Keratinocyte (primary cell): ENCODE results near the gene PCID2. TPM values are rescaled to one million over a fixed set of nuclear protein-coding genes. Genes with fewer than 3 reads are reported as not detected.

ENCODE experiments used
- DNase-seq: peaks from one replicate; pipeline ENCODE4 v3.0.0-alpha.2; 2011; ENCODE audit warnings: low read depth, missing footprints, low spot score
- FAIRE-seq: peaks from 2 replicates; lab custom pipeline; 2011; peaks lifted over from hg19 to GRCh38; lab: Jason Lieb, UNC
- H2AFZ ChIP-seq: 2 replicates; pipeline ENCODE4 v1.6.0; 2012; ENCODE audit warnings: low read length, control low read depth, inconsistent platforms; ENCODE audit not compliant: control insufficient read depth
- H3K27ac ChIP-seq: 2 replicates; pipeline ENCODE4 v1.5.1; 2011; ENCODE audit warnings: low read length; ENCODE audit not compliant: control insufficient read depth, insufficient read depth
- H3K27me3 ChIP-seq: 3 replicates; pipeline ENCODE4 v1.6.0; 2011; ENCODE audit warnings: low read length; ENCODE audit not compliant: control insufficient read depth, insufficient read depth; ENCODE audit errors: extremely low read depth
- H3K36me3 ChIP-seq, 2 experiments: 2 replicates in 1 of 2; 3 replicates in 1 of 2; pipeline ENCODE4 v1.5.1; 2011; ENCODE audit warnings: low read length in 2 of 2, mild to moderate bottlenecking in 1 of 2; ENCODE audit not compliant: control insufficient read depth in 2 of 2, insufficient read depth in 2 of 2; ENCODE audit errors: extremely low read depth in 1 of 2
- H3K4me1 ChIP-seq: 3 replicates; pipeline ENCODE4 v1.5.1; 2011; ENCODE audit warnings: low read length; ENCODE audit not compliant: control insufficient read depth, insufficient read depth; ENCODE audit errors: extremely low read depth
- H3K4me2 ChIP-seq: 3 replicates; pipeline ENCODE4 v1.6.0; 2011; ENCODE audit warnings: low read depth, low read length; ENCODE audit not compliant: control insufficient read depth, insufficient read depth; ENCODE audit errors: extremely low read depth
- H3K4me3 ChIP-seq, 3 experiments: fragments of 200-600 bp in 1 of 3; sonication (generic) in 1 of 3; 2 replicates in 2 of 3; 3 replicates in 1 of 3; pipeline ENCODE4 v1.5.1; 2011 to 2016; ENCODE audit warnings: low read length in 3 of 3, mild to moderate bottlenecking in 3 of 3, control low read depth in 2 of 3, inconsistent platforms in 1 of 3, low read depth in 1 of 3, mixed read lengths in 1 of 3, mixed run types in 1 of 3, moderate library complexity in 1 of 3; ENCODE audit not compliant: control insufficient read depth in 2 of 3, insufficient read depth in 2 of 3; ENCODE audit errors: extremely low read depth in 1 of 3
- H3K79me2 ChIP-seq: 2 replicates; pipeline ENCODE4 v1.6.0; 2012; ENCODE audit warnings: low read length; ENCODE audit not compliant: control insufficient read depth, insufficient read depth
- H3K9ac ChIP-seq: 3 replicates; pipeline ENCODE4 v1.6.0; 2011; ENCODE audit warnings: low read length; ENCODE audit not compliant: control insufficient read depth, insufficient read depth; ENCODE audit errors: extremely low read depth
- H3K9me1 ChIP-seq: 3 replicates; pipeline ENCODE4 v1.6.0; 2011; ENCODE audit warnings: low read length; ENCODE audit not compliant: control insufficient read depth, insufficient read depth; ENCODE audit errors: extremely low read depth
- H3K9me3 ChIP-seq: 2 replicates; pipeline ENCODE4 v1.5.1; 2012; ENCODE audit warnings: low read depth, low read length; ENCODE audit not compliant: control insufficient read depth
- H4K20me1 ChIP-seq: 3 replicates; pipeline ENCODE4 v1.6.0; 2011; ENCODE audit warnings: low read length; ENCODE audit not compliant: control insufficient read depth, insufficient read depth; ENCODE audit errors: extremely low read depth
- CTCF ChIP-seq, 3 experiments: IDR thresholded peaks in 1 of 3; conservative IDR thresholded peaks in 1 of 3; optimal IDR thresholded peaks in 1 of 3; 2 replicates in 2 of 3; 3 replicates in 1 of 3; pipeline versions ENCODE3 to v1.5.1; 2011; ENCODE audit warnings: low read length in 3 of 3, mild to moderate bottlenecking in 3 of 3, moderate library complexity in 2 of 3, control low read depth in 1 of 3, inconsistent platforms in 1 of 3; ENCODE audit not compliant: insufficient read depth in 2 of 3; ENCODE audit errors: extremely low read depth in 1 of 3
- EZH2 ChIP-seq: IDR thresholded peaks from one replicate; pipeline ENCODE4 v1.6.1; 2012; ENCODE audit warnings: inconsistent platforms, mild to moderate bottlenecking, low read length, moderate library complexity
- dilution Hi-C: fragments of 300-500 bp; cut with MboI; formaldehyde crosslinking; loops from one replicate; pipeline ENCODE4 v1.7.0; 2020; ENCODE audit warnings: low sequenced_read_pairs; ENCODE audit not compliant: extremely low pct_ligation_motif_present
- polyA plus RNA-seq, 5 experiments: library from polyadenylated mRNA; depleted of rRNA in 3 of 5; stranded (reverse) in 3 of 5; stranded (forward) in 1 of 5; unstranded in 1 of 5; fragments of >200 nt; gene quantifications; 1 replicate in 1 of 5; 2 replicates in 3 of 5; 3 replicates in 1 of 5; pipeline versions ENCODE4 v1.2.1 to v1.2.3, GENCODE V29; 2011 to 2012; ENCODE audit warnings: missing spikeins in 2 of 5, low read depth in 1 of 5, low replicate concordance in 1 of 5

The PCID2 gene
- polyA plus RNA-seq, 1 donor (not counting 4 experiments of a cell fraction or from before 2014, with no cell fraction given), result 76.5 TPM

GRCh38 chr13:113203507-113204377 is 4.7 kb downstream of the PCID2 start:
- no peaks in the 10 kb centered on the region for H3K27me3 ChIP-seq
- no peaks in the 10 kb centered on the region for H3K9me3 ChIP-seq
- H3K4me1 ChIP-seq, result peaks cover 25% of the 10 kb centered on the region
- no peak overlapping the region for H3K9ac ChIP-seq
- H3K9me1 ChIP-seq, result no peaks in the 10 kb centered on the region
- DNase-seq, result no peak
- FAIRE-seq, result no peak
- dilution Hi-C loops, result no loop called here
- H2AFZ ChIP-seq, result no peak overlapping the region
- H3K4me3 ChIP-seq, result no peak overlapping the region
- peaks cover 6% of the 10 kb centered on the region for H4K20me1 ChIP-seq
- no peak for TF ChIP-seq EZH2
- no peak for TF ChIP-seq CTCF (optimal IDR thresholded peaks at IDR 0.05 in 1 of 3, IDR thresholded peaks at IDR 0.05 in 1 of 3, conservative IDR thresholded peaks at IDR 0.05 in 1 of 3; ENCODE audit: extremely low read depth in 1 of 3, insufficient read depth in 2 of 3, low read length in 3 of 3)
- no peak overlapping the region for H3K4me2 ChIP-seq
- H3K27ac ChIP-seq, result no peak overlapping the region
- H3K79me2 ChIP-seq, result peaks cover 86% of the 10 kb centered on the region
- H3K36me3 ChIP-seq, result peaks cover 12 to 15% of the 10 kb centered on the region in 2 experiments

- H3K9ac ChIP-seq, result no peak overlapping the region
- TF ChIP-seq CTCF (optimal IDR thresholded peaks at IDR 0.05 in 1 of 3, IDR thresholded peaks at IDR 0.05 in 1 of 3, conservative IDR thresholded peaks at IDR 0.05 in 1 of 3; ENCODE audit: extremely low read depth in 1 of 3, insufficient read depth in 2 of 3, low read length in 3 of 3), result no peak
- no peak for TF ChIP-seq EZH2
- peaks cover 13 to 15% of the 10 kb centered on the region in 2 experiments for H3K36me3 ChIP-seq
- dilution Hi-C loops, result no loop called here
- DNase-seq (no peak), FAIRE-seq (no peak)
- H3K27ac ChIP-seq, result no peak overlapping the region
- H3K4me3 ChIP-seq, result no peak overlapping the region
- H3K4me2 ChIP-seq, result no peak overlapping the region
- H4K20me1 ChIP-seq, result peaks cover 6% of the 10 kb centered on the region
- H3K4me1 ChIP-seq, result peaks cover 25% of the 10 kb centered on the region
- no peak overlapping the region for H2AFZ ChIP-seq
- H3K9me3 ChIP-seq, result no peaks in the 10 kb centered on the region
- no peaks in the 10 kb centered on the region for H3K27me3 ChIP-seq
- no peaks in the 10 kb centered on the region for H3K9me1 ChIP-seq
- peaks cover 81% of the 10 kb centered on the region for H3K79me2 ChIP-seq
Measured at GRCh38 chr13:113202912-113203311, 5.6 kb downstream of the PCID2 start.
